ENCODE data around the gene PAFAH2. TPM values are rescaled to one million over a fixed set of nuclear protein-coding genes. Genes with fewer than 3 reads are reported as not detected.

Gene PAFAH2
- total RNA-seq (ENCODE audit: low replicate concordance), result 8.7 and 9.8 TPM in 2 replicates

DNA sequence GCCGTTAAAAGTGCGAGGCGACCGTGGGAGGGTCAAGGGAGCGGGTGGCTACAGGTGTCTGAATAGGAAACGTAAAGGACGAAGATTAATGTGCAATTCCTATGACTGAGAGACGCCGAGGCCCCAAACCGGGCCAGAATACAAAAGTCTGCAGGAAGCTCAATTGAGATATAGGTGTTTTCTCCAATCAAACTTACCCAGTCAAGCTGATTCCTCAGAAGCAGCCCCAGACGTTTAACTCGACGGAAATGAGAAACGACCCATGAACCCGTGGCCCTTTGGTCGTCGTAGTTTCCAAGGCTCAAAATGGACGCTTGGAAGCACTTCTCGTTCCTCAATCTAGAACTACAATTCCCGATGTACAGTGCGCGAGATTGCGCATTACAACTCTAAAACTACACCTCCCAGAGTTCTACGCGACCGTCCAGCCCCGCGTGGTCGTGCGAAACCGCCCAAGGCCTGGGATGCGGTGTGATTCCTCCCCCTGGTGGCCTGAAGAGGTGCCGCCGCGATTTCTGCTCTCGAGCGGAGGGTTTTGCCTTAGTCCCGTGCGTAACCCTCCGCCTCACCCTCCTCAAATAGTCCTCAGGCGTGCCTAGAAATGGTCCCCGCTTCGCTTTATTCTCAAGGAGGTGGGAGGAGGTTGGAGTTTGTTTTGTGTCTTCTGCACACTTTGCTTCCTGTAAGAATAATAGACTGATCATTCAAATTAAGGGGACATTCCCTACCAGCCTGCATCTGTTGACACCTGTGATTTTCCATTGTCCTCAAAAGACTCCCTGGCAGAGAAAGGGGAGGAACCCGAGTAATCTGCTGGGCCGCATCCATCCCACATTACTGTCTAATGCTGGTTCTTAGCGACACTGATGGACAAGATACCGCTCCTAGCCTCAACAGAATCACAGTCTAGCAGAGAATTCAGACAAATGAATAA, at the start of gene PAFAH2:
PAFAH2 (minus strand) TSS at position 236 of the 934 bp plus-strand sequence. CDS start 7,247 bp downstream, outside the sequence.
- DNase-seq (ENCODE audit: low read depth), result peak; percentile 100
- TF ChIP-seq, protein P1, sequence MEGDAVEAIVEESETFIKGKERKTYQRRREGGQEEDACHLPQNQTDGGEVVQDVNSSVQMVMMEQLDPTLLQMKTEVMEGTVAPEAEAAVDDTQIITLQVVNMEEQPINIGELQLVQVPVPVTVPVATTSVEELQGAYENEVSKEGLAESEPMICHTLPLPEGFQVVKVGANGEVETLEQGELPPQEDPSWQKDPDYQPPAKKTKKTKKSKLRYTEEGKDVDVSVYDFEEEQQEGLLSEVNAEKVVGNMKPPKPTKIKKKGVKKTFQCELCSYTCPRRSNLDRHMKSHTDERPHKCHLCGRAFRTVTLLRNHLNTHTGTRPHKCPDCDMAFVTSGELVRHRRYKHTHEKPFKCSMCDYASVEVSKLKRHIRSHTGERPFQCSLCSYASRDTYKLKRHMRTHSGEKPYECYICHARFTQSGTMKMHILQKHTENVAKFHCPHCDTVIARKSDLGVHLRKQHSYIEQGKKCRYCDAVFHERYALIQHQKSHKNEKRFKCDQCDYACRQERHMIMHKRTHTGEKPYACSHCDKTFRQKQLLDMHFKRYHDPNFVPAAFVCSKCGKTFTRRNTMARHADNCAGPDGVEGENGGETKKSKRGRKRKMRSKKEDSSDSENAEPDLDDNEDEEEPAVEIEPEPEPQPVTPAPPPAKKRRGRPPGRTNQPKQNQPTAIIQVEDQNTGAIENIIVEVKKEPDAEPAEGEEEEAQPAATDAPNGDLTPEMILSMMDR (IDR thresholded peaks at IDR 0.05; ENCODE audit: insufficient read depth, low read length), result peak; percentile 97
- H3K4me3 ChIP-seq (ENCODE audit: low read depth, low read length), result peak within 1 kb of the TSS; percentile 73

DNA sequence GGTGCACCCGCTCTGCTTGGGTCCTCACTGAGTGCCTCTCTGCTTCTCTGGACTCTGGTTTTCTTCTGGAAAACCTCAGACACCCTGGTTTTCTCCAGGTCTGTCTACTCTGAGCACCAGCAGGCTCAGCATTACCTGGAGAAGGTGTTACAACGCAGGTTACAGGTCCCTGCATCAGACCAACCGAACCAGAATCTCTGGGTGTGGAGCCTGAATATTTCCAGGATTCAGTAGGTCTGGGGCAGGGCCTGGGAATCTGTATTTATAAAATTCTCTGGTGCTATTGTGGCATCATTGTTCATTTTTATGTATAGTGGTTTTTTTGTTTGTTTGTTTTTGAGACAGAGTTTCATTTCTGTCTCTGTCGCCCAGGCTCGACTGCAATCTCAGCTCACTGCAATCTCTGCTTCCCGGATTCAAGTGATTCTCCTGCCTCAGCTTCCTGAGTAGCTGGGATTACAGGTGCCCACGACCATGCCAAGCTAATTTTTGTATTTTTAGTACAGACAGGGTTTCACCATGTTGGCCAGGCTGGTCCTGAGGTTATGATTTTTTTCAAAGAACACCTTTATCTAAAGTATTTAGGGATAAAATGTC, 49.5 kb upstream of the PAFAH2 start:
- H3K4me3 ChIP-seq (ENCODE audit: low read depth, low read length), result no peak overlapping the region
- DNase-seq (ENCODE audit: low read depth), result no peak
- TF ChIP-seq, protein P1 (IDR thresholded peaks at IDR 0.05; ENCODE audit: insufficient read depth, low read length), result no peak

DNA sequence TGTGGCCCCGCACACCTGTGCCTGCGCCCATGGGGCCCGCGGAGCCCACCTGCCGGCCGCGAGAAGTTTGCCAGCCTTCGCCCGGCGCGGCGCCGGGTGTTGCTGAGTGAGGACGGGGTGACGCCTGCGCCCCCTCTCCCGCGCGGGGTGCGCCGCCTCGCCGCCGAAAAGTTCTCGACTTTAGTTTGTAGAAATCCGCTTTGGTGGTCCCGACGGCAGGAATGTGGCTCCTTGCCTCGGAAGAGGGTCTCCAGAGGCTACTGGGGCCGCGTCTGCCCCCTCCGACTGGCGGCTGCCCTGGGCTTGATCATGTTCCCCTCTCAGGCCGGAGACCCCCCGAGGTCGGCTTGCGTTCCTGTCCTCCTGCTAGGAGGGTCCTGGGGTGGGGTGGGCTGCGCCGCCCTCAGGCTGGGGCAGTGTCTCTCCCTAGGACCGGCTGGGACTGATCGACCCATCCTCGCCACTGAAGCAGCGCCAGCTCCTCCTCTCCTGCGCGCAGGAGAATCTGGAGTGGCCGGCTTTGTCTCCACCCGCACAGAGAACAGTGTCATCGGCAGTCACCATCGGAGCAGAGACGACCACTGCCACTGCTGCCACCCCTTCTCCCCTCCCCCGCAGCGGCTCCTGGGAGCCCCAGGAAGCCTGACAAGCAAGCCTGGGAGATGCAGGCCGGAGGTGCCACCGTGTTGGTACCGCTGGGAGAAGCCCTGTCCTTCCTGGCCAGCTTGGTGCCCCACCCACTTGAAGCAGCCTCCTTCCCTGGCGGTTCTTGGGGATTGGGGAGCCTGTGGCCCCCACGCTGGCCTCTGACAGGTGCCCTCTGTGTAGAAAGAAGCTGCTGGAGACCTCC, 48.6 kb upstream of the PAFAH2 start:
- TF ChIP-seq, protein P1 (IDR thresholded peaks at IDR 0.05; ENCODE audit: insufficient read depth, low read length), result no peak
- DNase-seq (ENCODE audit: low read depth), result no peak
- no peak overlapping the region for H3K4me3 ChIP-seq (ENCODE audit: low read depth, low read length)

DNA sequence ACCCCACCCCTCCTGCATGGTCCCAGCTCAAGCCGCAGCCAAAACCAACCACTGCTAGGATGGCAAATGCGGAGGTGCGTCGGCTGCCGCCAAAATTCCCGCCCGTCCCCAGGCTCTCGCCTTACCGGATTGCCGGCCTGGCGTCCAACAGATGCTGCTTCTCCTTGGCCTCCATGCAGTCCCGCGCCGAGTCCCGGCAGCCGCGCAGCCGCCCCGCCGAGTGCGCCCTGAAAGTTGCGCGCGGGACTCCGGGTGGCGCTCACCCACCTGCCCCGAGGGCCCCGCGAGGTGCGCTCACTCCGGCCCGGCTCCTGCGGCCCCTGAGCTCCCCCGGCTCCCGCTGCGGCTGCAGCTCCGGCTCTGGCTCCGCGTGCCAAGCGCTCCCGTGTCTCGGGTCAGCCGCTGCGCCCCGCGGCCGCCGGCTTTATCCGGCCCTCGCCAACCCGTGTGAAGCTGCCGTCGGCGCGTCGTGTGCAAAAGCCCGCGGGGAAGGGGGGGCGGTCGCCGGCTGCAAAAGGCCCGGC, 47.9 kb upstream of the PAFAH2 start, which contains the start of gene SLC30A2:
SLC30A2 (minus strand) TSS at position 397 of the 524 bp plus-strand sequence; CDS start at position 175, 222 bp downstream.
- DNase-seq (ENCODE audit: low read depth), result no peak
- no peak within 1 kb of the TSS for H3K4me3 ChIP-seq (ENCODE audit: low read depth, low read length)
- TF ChIP-seq, protein P1 (IDR thresholded peaks at IDR 0.05; ENCODE audit: insufficient read depth, low read length), result no peak

DNA sequence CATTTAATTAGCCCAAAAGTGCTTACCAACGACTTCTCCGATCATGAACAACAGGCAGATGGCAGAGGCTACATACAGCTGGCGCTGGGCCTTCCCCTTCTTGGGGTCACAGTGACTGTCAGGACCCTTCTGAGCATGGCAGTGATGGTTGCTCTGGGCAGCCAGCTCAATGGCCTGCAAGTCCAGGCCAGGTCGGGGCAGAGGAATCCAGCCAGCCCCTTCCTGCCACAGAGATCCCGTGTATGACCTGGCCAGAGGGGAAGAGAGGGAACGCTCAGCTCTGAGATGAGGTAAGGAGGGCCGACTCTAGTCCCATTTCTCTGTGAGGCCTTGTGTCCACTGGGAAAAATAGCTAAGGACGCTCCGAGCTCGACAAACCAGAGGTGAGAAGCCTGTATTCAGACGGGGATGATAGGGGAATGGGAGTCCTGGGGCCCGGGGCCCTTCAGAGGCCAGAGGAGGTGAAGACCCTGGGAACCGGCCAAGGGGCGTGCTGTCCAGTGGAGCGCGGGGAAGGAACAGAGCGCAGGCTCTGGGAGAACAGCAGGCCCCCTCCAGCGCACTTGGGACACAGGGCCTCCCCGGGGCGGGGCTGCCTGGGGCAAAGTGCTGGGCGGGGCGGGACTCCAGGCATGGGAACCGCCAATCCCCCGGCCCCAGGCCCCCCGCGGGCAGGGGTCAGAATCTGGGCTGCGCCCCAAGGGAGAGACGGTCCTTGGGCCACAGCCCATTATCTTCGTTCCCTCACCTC, 47.3 kb upstream of the PAFAH2 start:
- DNase-seq (ENCODE audit: low read depth), result no peak
- TF ChIP-seq, protein P1 (IDR thresholded peaks at IDR 0.05; ENCODE audit: insufficient read depth, low read length), result no peak
- no peak overlapping the region for H3K4me3 ChIP-seq (ENCODE audit: low read depth, low read length)

All from fibroblast of the aortic adventitia (primary cell).